HFF-Myc (cell line): ENCODE results near the gene SCUBE1.

Source experiments
- DNase-seq: peaks from one replicate; pipeline ENCODE4 v3.0.0-alpha.2; 2011; ENCODE audit warnings: low read depth; ENCODE audit errors: extremely low read depth
- H3K4me3 ChIP-seq: replicated peaks from 2 replicates; pipeline ENCODE4 v1.5.1; 2011; ENCODE audit warnings: low read depth, mild to moderate bottlenecking, control low read depth, low read length
- CTCF ChIP-seq: IDR thresholded peaks from 2 replicates; pipeline ENCODE4 v1.5.1; 2012; ENCODE audit warnings: mild to moderate bottlenecking, low read depth, low read length, control low read depth; ENCODE audit errors: missing control alignments

SCUBE1 gene

GRCh38 chr22:43217285-43218030, 125.7 kb downstream of the SCUBE1 start:
- H3K4me3 ChIP-seq, result no peak overlapping the region
- no peak for TF ChIP-seq CTCF
- DNase-seq, result no peak

GRCh38 chr22:43216738-43217137, 126.4 kb downstream of the SCUBE1 start:
- DNase-seq, result no peak
- no peak overlapping the region for H3K4me3 ChIP-seq
- TF ChIP-seq CTCF, result no peak

GRCh38 chr22:43213962-43214361, 129.2 kb downstream of the SCUBE1 start:
- DNase-seq, result no peak
- H3K4me3 ChIP-seq, result no peak overlapping the region
- no peak for TF ChIP-seq CTCF

- TF ChIP-seq CTCF, result no peak
- no peak overlapping the region for H3K4me3 ChIP-seq
- DNase-seq, result no peak
Measured at GRCh38 chr22:43213051-43213450, 130.1 kb downstream of the SCUBE1 start.

DNA sequence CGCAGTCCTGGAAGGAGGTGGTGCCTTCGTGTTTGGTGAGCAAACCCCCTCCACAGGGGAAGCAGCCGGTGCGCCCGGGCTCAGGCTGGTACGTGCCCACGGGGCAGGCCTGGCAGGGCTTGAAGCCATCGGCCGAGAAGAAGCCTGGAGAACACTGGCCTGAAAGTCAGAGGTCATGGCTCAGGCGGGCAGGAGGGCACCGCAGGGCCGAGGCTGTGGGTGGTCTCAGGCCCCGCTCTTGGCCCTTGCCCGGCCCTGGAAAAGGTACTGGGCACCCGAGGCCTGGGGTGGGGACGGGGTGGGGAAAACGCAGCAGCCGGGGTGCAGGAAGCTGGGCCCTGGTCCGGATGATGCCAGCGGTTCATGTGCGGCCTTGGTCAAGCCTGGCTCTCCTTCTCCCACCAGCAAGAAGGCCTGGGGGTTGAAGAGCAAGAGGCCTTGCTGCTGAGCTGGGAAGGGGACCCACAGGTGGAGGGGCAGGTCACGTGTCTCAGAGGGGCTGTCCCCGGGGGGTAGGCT, 130.7 kb downstream of the SCUBE1 start:
- no peak for TF ChIP-seq CTCF
- DNase-seq, result no peak
- no peak overlapping the region for H3K4me3 ChIP-seq

- TF ChIP-seq CTCF, result no peak
- DNase-seq, result no peak
Measured at GRCh38 chr22:43211941-43212433, 131.2 kb downstream of the SCUBE1 start.

More at GRCh38 chr22:43211941-43212433, 131.2 kb downstream of the SCUBE1 start:
- H3K4me3 ChIP-seq, result no peak overlapping the region
